Measurements from ENCODE around the gene SCFD2. TPM values are rescaled to one million over a fixed set of nuclear protein-coding genes. Genes with fewer than 3 reads are reported as not detected.

SCFD2 gene
- total RNA-seq, 1 experiment from 2014 or later, result 12.4 TPM

DNA sequence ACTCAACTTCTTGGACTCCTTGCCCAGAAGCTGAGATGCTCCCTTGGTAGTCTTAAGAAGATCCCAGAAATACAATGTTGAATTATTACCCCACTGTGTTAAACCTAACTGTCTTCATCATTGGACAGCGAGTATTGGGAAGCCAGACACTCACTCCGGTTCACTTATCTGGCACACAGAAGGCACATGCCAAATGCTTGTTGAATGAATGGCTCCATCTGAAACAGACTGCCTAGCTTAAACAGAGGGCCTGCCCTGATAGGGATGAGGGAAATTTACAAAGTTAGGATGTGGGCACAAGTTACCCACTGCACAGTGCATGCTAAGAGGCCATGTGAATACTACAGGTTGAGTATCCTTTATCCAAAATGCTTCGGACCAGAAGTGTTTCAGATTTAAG, 424.4 kb downstream of the SCFD2 start (continued):
- TF ChIP-seq ZNF671 (CRISPR knock-in tag; IDR thresholded peaks at IDR 0.05), result no peak
- no peak for TF ChIP-seq TEAD4 (CRISPR knock-in tag; IDR thresholded peaks at IDR 0.05)
- no peak for TF ChIP-seq SOX15 (CRISPR knock-in tag; IDR thresholded peaks at IDR 0.05)
- TF ChIP-seq, protein P1, sequence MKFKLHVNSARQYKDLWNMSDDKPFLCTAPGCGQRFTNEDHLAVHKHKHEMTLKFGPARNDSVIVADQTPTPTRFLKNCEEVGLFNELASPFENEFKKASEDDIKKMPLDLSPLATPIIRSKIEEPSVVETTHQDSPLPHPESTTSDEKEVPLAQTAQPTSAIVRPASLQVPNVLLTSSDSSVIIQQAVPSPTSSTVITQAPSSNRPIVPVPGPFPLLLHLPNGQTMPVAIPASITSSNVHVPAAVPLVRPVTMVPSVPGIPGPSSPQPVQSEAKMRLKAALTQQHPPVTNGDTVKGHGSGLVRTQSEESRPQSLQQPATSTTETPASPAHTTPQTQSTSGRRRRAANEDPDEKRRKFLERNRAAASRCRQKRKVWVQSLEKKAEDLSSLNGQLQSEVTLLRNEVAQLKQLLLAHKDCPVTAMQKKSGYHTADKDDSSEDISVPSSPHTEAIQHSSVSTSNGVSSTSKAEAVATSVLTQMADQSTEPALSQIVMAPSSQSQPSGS (CRISPR knock-in tag; IDR thresholded peaks at IDR 0.05; ENCODE audit: borderline replicate concordance, low read depth), result no peak

DNA sequence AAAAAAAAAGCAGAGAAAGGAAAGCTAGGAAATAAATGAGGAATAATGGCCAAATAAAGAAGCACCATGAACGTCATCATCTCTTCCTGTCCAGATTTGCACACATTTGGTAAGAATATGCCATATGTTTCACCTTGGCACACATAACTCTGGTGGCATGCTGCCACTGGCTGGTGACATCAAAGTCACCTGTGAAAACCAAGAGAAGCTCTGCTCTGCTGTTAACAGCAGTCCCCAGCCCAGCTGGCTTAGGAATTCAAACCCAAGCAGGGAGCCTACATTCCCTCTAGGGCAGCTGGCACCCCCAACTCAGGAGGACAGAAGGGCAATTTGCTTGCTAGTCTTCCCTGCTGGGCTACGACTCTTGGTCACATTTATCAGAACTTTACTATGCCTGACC, 426.1 kb downstream of the SCFD2 start:
- Mint-ChIP-seq H3K9me3 (0 out of 2 replicates have a peak, but pooled peaks cover 5% of the 10 kb centered on the region), H3K36me3 (no peaks in the 10 kb centered on the region), H3K27me3 (ENCODE audit: low read depth) (no peaks in the 10 kb centered on the region), H3K27ac (no peak overlapping the region), H3K4me3 (no peak overlapping the region), H3K4me1 (peaks cover 12% of the 10 kb centered on the region)
- DNase-seq (ENCODE audit: low spot score), result peak; percentile 28
- ChIA-PET CTCF (interaction anchor here (1.2 to 1.4 kb wide), 2 partner anchors 17 to 28 kb away, joined by 6 to 7 read pairs; no protein-coding TSS in a partner anchor), POLR2A (no interaction called here)
- TF ChIP-seq SP1 (CRISPR knock-in tag; conservative IDR thresholded peaks at IDR 0.05) (no peak), ZNF263 (CRISPR knock-in tag; IDR thresholded peaks at IDR 0.05; ENCODE audit: low read depth) (no peak), NFE2L1 (CRISPR knock-in tag; IDR thresholded peaks at IDR 0.05) (no peak), ZNF416 (CRISPR knock-in tag; IDR thresholded peaks at IDR 0.05) (no peak), ESRRA (CRISPR knock-in tag; IDR thresholded peaks at IDR 0.05; ENCODE audit: borderline replicate concordance) (no peak), ZNF219 (CRISPR knock-in tag; IDR thresholded peaks at IDR 0.05; ENCODE audit: borderline replicate concordance) (no peak), NR1H2 (CRISPR knock-in tag; IDR thresholded peaks at IDR 0.05) (no peak), ZNF121 (CRISPR knock-in tag; IDR thresholded peaks at IDR 0.05) (no peak), TP53 (CRISPR knock-in tag; IDR thresholded peaks at IDR 0.05) (no peak)
- TF ChIP-seq, protein P2, sequence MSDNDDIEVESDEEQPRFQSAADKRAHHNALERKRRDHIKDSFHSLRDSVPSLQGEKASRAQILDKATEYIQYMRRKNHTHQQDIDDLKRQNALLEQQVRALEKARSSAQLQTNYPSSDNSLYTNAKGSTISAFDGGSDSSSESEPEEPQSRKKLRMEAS (CRISPR knock-in tag; IDR thresholded peaks at IDR 0.05), result no peak
- TF ChIP-seq, protein P3, sequence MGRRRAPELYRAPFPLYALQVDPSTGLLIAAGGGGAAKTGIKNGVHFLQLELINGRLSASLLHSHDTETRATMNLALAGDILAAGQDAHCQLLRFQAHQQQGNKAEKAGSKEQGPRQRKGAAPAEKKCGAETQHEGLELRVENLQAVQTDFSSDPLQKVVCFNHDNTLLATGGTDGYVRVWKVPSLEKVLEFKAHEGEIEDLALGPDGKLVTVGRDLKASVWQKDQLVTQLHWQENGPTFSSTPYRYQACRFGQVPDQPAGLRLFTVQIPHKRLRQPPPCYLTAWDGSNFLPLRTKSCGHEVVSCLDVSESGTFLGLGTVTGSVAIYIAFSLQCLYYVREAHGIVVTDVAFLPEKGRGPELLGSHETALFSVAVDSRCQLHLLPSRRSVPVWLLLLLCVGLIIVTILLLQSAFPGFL (CRISPR knock-in tag; IDR thresholded peaks at IDR 0.05; ENCODE audit: borderline replicate concordance), result no peak
- TF ChIP-seq, protein P4, sequence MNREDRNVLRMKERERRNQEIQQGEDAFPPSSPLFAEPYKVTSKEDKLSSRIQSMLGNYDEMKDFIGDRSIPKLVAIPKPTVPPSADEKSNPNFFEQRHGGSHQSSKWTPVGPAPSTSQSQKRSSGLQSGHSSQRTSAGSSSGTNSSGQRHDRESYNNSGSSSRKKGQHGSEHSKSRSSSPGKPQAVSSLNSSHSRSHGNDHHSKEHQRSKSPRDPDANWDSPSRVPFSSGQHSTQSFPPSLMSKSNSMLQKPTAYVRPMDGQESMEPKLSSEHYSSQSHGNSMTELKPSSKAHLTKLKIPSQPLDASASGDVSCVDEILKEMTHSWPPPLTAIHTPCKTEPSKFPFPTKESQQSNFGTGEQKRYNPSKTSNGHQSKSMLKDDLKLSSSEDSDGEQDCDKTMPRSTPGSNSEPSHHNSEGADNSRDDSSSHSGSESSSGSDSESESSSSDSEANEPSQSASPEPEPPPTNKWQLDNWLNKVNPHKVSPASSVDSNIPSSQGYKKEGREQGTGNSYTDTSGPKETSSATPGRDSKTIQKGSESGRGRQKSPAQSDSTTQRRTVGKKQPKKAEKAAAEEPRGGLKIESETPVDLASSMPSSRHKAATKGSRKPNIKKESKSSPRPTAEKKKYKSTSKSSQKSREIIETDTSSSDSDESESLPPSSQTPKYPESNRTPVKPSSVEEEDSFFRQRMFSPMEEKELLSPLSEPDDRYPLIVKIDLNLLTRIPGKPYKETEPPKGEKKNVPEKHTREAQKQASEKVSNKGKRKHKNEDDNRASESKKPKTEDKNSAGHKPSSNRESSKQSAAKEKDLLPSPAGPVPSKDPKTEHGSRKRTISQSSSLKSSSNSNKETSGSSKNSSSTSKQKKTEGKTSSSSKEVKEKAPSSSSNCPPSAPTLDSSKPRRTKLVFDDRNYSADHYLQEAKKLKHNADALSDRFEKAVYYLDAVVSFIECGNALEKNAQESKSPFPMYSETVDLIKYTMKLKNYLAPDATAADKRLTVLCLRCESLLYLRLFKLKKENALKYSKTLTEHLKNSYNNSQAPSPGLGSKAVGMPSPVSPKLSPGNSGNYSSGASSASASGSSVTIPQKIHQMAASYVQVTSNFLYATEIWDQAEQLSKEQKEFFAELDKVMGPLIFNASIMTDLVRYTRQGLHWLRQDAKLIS (CRISPR knock-in tag; IDR thresholded peaks at IDR 0.05; ENCODE audit: borderline replicate concordance), result no peak
- ATAC-seq, result peak; percentile 79

DNA sequence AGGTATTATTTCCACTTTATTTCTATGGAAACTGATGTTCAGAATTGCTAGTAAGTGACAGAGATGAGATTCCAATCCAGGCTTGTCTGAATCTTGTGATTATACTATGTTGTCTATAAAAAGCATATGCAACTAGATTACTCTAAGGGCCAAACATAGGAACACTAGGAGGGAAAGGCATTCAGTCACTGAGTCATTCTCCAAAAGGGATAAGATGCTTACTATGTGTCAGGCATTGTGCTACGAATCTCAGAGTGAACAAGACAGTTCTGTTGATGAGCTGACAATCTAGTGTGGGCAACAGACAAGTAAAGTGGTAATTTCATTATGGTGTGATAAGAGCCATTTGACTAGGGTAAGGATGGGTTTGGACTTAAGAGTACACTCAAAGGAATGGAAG, 426.5 kb downstream of the SCFD2 start:
- ATAC-seq (no peak), DNase-seq (ENCODE audit: low spot score) (no peak)
- ChIA-PET POLR2A (no interaction called here), CTCF (interaction anchor here (1.2 to 1.4 kb wide), 2 partner anchors 17 to 28 kb away, joined by 6 to 7 read pairs; no protein-coding TSS in a partner anchor)
- Mint-ChIP-seq H3K4me1 (peaks cover 12% of the 10 kb centered on the region), H3K36me3 (no peaks in the 10 kb centered on the region), H3K27me3 (ENCODE audit: low read depth) (no peaks in the 10 kb centered on the region), H3K4me3 (no peak overlapping the region), H3K9me3 (0 out of 2 replicates have a peak, but pooled peaks cover 5% of the 10 kb centered on the region), H3K27ac (no peak overlapping the region)
- no peak for TF ChIP-seq ZNF138 (CRISPR knock-in tag; conservative IDR thresholded peaks at IDR 0.05)
- TF ChIP-seq JUN (CRISPR knock-in tag; IDR thresholded peaks at IDR 0.05), result no peak
- TF ChIP-seq, protein P5, sequence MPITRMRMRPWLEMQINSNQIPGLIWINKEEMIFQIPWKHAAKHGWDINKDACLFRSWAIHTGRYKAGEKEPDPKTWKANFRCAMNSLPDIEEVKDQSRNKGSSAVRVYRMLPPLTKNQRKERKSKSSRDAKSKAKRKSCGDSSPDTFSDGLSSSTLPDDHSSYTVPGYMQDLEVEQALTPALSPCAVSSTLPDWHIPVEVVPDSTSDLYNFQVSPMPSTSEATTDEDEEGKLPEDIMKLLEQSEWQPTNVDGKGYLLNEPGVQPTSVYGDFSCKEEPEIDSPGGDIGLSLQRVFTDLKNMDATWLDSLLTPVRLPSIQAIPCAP (CRISPR knock-in tag; IDR thresholded peaks at IDR 0.05), result no peak
- TF ChIP-seq ZNF317 (CRISPR knock-in tag; IDR thresholded peaks at IDR 0.05; ENCODE audit: borderline replicate concordance, low read depth), result no peak
- TF ChIP-seq SMAD3 (CRISPR knock-in tag; IDR thresholded peaks at IDR 0.05; ENCODE audit: borderline replicate concordance), result no peak

Measured in WTC11 (cell line).